Keratinocyte (primary cell): Measurements from ENCODE around the gene ADCYAP1R1. TPM values are rescaled to one million over a fixed set of nuclear protein-coding genes. Genes with fewer than 3 reads are reported as not detected.

Experiments used
- DNase-seq: peaks from one replicate; pipeline ENCODE4 v3.0.0-alpha.2; 2011; ENCODE audit warnings: low read depth, missing footprints, low spot score
- FAIRE-seq: peaks from 2 replicates; lab custom pipeline; 2011; peaks lifted over from hg19 to GRCh38; lab: Jason Lieb, UNC
- H2AFZ ChIP-seq: 2 replicates; pipeline ENCODE4 v1.6.0; 2012; ENCODE audit warnings: low read length, control low read depth, inconsistent platforms; ENCODE audit not compliant: control insufficient read depth
- H3K27ac ChIP-seq: 2 replicates; pipeline ENCODE4 v1.5.1; 2011; ENCODE audit warnings: low read length; ENCODE audit not compliant: control insufficient read depth, insufficient read depth
- H3K27me3 ChIP-seq: 3 replicates; pipeline ENCODE4 v1.6.0; 2011; ENCODE audit warnings: low read length; ENCODE audit not compliant: control insufficient read depth, insufficient read depth; ENCODE audit errors: extremely low read depth
- H3K36me3 ChIP-seq, 2 experiments: 2 replicates in 1 of 2; 3 replicates in 1 of 2; pipeline ENCODE4 v1.5.1; 2011; ENCODE audit warnings: low read length in 2 of 2, mild to moderate bottlenecking in 1 of 2; ENCODE audit not compliant: control insufficient read depth in 2 of 2, insufficient read depth in 2 of 2; ENCODE audit errors: extremely low read depth in 1 of 2
- H3K4me1 ChIP-seq: 3 replicates; pipeline ENCODE4 v1.5.1; 2011; ENCODE audit warnings: low read length; ENCODE audit not compliant: control insufficient read depth, insufficient read depth; ENCODE audit errors: extremely low read depth
- H3K4me2 ChIP-seq: 3 replicates; pipeline ENCODE4 v1.6.0; 2011; ENCODE audit warnings: low read depth, low read length; ENCODE audit not compliant: control insufficient read depth, insufficient read depth; ENCODE audit errors: extremely low read depth
- H3K4me3 ChIP-seq, 3 experiments: fragments of 200-600 bp in 1 of 3; sonication (generic) in 1 of 3; 2 replicates in 2 of 3; 3 replicates in 1 of 3; pipeline ENCODE4 v1.5.1; 2011 to 2016; ENCODE audit warnings: low read length in 3 of 3, mild to moderate bottlenecking in 3 of 3, control low read depth in 2 of 3, inconsistent platforms in 1 of 3, low read depth in 1 of 3, mixed read lengths in 1 of 3, mixed run types in 1 of 3, moderate library complexity in 1 of 3; ENCODE audit not compliant: control insufficient read depth in 2 of 3, insufficient read depth in 2 of 3; ENCODE audit errors: extremely low read depth in 1 of 3
- H3K79me2 ChIP-seq: 2 replicates; pipeline ENCODE4 v1.6.0; 2012; ENCODE audit warnings: low read length; ENCODE audit not compliant: control insufficient read depth, insufficient read depth
- H3K9ac ChIP-seq: 3 replicates; pipeline ENCODE4 v1.6.0; 2011; ENCODE audit warnings: low read length; ENCODE audit not compliant: control insufficient read depth, insufficient read depth; ENCODE audit errors: extremely low read depth
- H3K9me1 ChIP-seq: 3 replicates; pipeline ENCODE4 v1.6.0; 2011; ENCODE audit warnings: low read length; ENCODE audit not compliant: control insufficient read depth, insufficient read depth; ENCODE audit errors: extremely low read depth
- H3K9me3 ChIP-seq: 2 replicates; pipeline ENCODE4 v1.5.1; 2012; ENCODE audit warnings: low read depth, low read length; ENCODE audit not compliant: control insufficient read depth
- H4K20me1 ChIP-seq: 3 replicates; pipeline ENCODE4 v1.6.0; 2011; ENCODE audit warnings: low read length; ENCODE audit not compliant: control insufficient read depth, insufficient read depth; ENCODE audit errors: extremely low read depth
- EZH2 ChIP-seq: IDR thresholded peaks from one replicate; pipeline ENCODE4 v1.6.1; 2012; ENCODE audit warnings: inconsistent platforms, mild to moderate bottlenecking, low read length, moderate library complexity
- dilution Hi-C: fragments of 300-500 bp; cut with MboI; formaldehyde crosslinking; loops from one replicate; pipeline ENCODE4 v1.7.0; 2020; ENCODE audit warnings: low sequenced_read_pairs; ENCODE audit not compliant: extremely low pct_ligation_motif_present
- polyA plus RNA-seq, 5 experiments: library from polyadenylated mRNA; depleted of rRNA in 3 of 5; stranded (reverse) in 3 of 5; stranded (forward) in 1 of 5; unstranded in 1 of 5; fragments of >200 nt; gene quantifications; 1 replicate in 1 of 5; 2 replicates in 3 of 5; 3 replicates in 1 of 5; pipeline versions ENCODE4 v1.2.1 to v1.2.3, GENCODE V29; 2011 to 2012; ENCODE audit warnings: missing spikeins in 2 of 5, low read depth in 1 of 5, low replicate concordance in 1 of 5
- TF ChIP-seq, protein P1 (sequence below), 3 experiments: IDR thresholded peaks in 1 of 3; conservative IDR thresholded peaks in 1 of 3; optimal IDR thresholded peaks in 1 of 3; 2 replicates in 2 of 3; 3 replicates in 1 of 3; pipeline versions ENCODE3 to v1.5.1; 2011; ENCODE audit warnings: low read length in 3 of 3, mild to moderate bottlenecking in 3 of 3, moderate library complexity in 2 of 3, control low read depth in 1 of 3, inconsistent platforms in 1 of 3; ENCODE audit not compliant: insufficient read depth in 2 of 3; ENCODE audit errors: extremely low read depth in 1 of 3

Gene ADCYAP1R1
- polyA plus RNA-seq, 1 donor (not counting 4 experiments of a cell fraction or from before 2014, with no cell fraction given): not detected

DNA sequence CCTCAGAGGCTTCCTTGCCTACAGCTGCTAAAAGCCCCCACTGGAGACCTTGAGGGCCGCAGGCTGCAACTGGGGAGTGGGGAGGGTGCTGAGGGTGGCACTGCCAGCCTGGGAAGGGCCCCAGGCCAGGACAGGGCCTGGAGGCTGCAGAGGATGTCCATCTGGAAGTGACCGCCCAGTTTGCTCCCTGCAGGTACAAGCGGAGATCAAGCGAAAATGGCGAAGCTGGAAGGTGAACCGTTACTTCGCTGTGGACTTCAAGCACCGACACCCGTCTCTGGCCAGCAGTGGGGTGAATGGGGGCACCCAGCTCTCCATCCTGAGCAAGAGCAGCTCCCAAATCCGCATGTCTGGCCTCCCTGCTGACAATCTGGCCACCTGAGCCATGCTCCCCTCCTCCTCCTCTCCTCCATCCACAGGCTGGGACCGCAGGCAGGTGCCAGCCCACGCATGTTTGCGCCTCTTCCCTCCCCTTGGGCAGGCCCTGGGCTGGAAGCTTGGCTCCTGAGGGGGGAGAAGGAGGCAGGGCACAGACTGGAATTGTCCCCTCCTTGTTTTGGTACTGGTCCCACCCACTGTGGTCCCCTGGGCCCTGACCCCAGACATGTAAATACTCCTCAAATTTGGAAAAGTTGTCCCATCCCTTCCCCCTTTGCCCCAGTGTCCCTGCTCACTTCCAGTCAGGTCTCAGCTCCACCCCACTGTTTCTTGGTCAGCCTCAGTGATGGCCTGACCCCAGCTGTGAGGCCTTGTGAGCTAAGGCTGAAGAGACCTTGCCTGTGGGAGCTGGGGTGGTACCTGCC lies 54.4 kb downstream of the ADCYAP1R1 start:
- no peak for FAIRE-seq

DNA sequence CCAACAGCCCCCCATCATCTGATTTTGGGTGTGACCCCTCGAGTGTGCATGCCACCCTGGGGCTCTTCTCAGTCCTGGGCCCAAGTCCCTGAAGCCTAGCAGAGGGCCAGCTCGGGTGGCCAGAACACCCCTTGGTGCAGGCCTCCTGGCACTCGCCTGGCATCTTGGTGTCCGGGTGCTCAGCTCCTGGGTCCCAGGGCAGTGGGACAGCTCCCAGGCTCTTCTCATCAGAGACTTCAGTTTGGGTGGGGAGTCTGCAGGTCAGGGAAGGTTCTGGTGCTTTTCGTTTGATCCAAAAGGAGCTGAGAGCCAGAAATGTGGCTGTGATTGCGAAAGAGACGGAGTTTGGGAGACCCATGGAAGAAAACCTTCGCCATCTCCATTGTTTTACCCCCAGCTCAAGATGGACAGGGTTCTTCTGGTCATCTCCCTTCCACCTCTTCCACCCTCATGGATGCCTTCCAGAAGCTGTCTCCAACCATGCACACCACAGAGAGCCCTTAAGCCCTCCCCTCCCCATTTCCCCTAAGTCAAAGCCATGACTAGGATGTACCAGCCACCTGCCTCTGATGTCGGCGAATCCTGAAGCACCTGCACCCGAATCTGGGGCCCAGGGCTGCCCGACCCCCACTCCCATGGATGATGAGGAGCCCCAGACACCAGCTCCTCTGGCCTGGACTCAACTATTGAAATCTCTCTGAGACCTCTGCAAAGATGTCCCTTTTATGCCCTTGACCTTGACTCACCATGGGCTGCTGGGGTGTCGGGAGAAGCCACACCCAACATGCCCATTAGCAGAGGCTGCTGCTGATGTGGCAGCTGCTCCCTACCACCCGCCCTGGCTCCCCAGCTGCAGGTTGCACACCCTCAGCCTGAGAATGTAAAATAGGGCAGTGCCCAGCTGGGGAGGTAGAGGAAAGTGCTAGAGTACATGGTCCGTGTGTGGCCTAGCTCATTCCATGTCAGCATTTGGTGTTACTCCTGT lies 55.3 kb downstream of the ADCYAP1R1 start:
- Histone ChIP-seq H3K9me1 (no peaks in the 10 kb centered on the region), H2AFZ (no peak overlapping the region), H3K4me2 (no peak overlapping the region), H3K9ac (no peak overlapping the region), H4K20me1 (no peaks in the 10 kb centered on the region), H3K79me2 (no peaks in the 10 kb centered on the region), H3K27ac (no peak overlapping the region), H3K4me3 (no peak overlapping the region), H3K9me3 (no peaks in the 10 kb centered on the region), H3K4me1 (no peaks in the 10 kb centered on the region), H3K36me3 (no peaks in the 10 kb centered on the region), H3K27me3 (peaks cover 6% of the 10 kb centered on the region)
- no peak for FAIRE-seq
- no peak for DNase-seq
- dilution Hi-C loops: loop anchor here (25.0 kb wide), 2 partner anchors 120 to 295 kb away; no protein-coding TSS in a partner anchor
- TF ChIP-seq, protein P1, sequence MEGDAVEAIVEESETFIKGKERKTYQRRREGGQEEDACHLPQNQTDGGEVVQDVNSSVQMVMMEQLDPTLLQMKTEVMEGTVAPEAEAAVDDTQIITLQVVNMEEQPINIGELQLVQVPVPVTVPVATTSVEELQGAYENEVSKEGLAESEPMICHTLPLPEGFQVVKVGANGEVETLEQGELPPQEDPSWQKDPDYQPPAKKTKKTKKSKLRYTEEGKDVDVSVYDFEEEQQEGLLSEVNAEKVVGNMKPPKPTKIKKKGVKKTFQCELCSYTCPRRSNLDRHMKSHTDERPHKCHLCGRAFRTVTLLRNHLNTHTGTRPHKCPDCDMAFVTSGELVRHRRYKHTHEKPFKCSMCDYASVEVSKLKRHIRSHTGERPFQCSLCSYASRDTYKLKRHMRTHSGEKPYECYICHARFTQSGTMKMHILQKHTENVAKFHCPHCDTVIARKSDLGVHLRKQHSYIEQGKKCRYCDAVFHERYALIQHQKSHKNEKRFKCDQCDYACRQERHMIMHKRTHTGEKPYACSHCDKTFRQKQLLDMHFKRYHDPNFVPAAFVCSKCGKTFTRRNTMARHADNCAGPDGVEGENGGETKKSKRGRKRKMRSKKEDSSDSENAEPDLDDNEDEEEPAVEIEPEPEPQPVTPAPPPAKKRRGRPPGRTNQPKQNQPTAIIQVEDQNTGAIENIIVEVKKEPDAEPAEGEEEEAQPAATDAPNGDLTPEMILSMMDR (optimal IDR thresholded peaks at IDR 0.05 in 1 of 3, IDR thresholded peaks at IDR 0.05 in 1 of 3, conservative IDR thresholded peaks at IDR 0.05 in 1 of 3; ENCODE audit: extremely low read depth in 1 of 3, insufficient read depth in 2 of 3, low read length in 3 of 3): no peak
- no peak for TF ChIP-seq EZH2

More for the DNA sequence above, 54.4 kb downstream of the ADCYAP1R1 start:
- H4K20me1 ChIP-seq: no peaks in the 10 kb centered on the region
- no peak overlapping the region for H3K4me3 ChIP-seq
- no peak overlapping the region for H3K9ac ChIP-seq
- no peaks in the 10 kb centered on the region for H3K79me2 ChIP-seq
- H2AFZ ChIP-seq: no peak overlapping the region
- no peak for TF ChIP-seq EZH2
- TF ChIP-seq, protein P1 (optimal IDR thresholded peaks at IDR 0.05 in 1 of 3, IDR thresholded peaks at IDR 0.05 in 1 of 3, conservative IDR thresholded peaks at IDR 0.05 in 1 of 3; ENCODE audit: extremely low read depth in 1 of 3, insufficient read depth in 2 of 3, low read length in 3 of 3): no peak
- no peaks in the 10 kb centered on the region for H3K4me1 ChIP-seq
- no peak overlapping the region for H3K27ac ChIP-seq
- no peaks in the 10 kb centered on the region for H3K9me1 ChIP-seq
- dilution Hi-C loops: loop anchor here (25.0 kb wide), 2 partner anchors 119 to 294 kb away; no protein-coding TSS in a partner anchor
- DNase-seq: no peak
- peaks cover 15% of the 10 kb centered on the region for H3K27me3 ChIP-seq
- H3K4me2 ChIP-seq: no peak overlapping the region
- H3K9me3 ChIP-seq: no peaks in the 10 kb centered on the region
- H3K36me3 ChIP-seq: no peaks in the 10 kb centered on the region
